GM18909 (cell line): ENCODE results near the gene URB1.
"Not testable (repeated sequence)": the region's sequence is repeated elsewhere in the genome, so short reads cannot be mapped to it uniquely, and the experiment has no call there.

Experiments used
- ATAC-seq: cut with Tn5 transposase; IDR thresholded peaks from one replicate; pipeline ENCODE4 v1.9.1; 2021; ENCODE audit warnings: mild to moderate bottlenecking; ENCODE audit not compliant: unreplicated experiment, poor library complexity

Gene URB1

GRCh38 chr21:32412162-32413014 is 19.6 kb upstream of the URB1 start, which contains the start of gene EVA1C:
Gene EVA1C, plus strand, starts transcription at chr21:32412706. Its CDS starts 148 bp downstream, at chr21:32412854.
- no peak for ATAC-seq

GRCh38 chr21:32411350-32412161 is 18.7 kb upstream of the URB1 start:
- ATAC-seq, result no peak

GRCh38 chr21:32410916-32411315 is 18.1 kb upstream of the URB1 start:
- no peak for ATAC-seq

GRCh38 chr21:32410291-32410690 is 17.5 kb upstream of the URB1 start:
- no peak for ATAC-seq

GRCh38 chr21:32406405-32406804 is 13.6 kb upstream of the URB1 start:
- no peak for ATAC-seq

- no peak for ATAC-seq
These were observed 10.5 kb upstream of the URB1 start for GRCh38 chr21:32403201-32403777.

- ATAC-seq, result no peak
These were observed 827 bp upstream of the URB1 start for GRCh38 chr21:32393677-32394001.

- no peak for ATAC-seq
These were observed 423 bp downstream of the URB1 start for GRCh38 chr21:32392299-32392879.

- no peak for ATAC-seq
These were observed 1.1 kb downstream of the URB1 start for GRCh38 chr21:32391755-32392154.

GRCh38 chr21:32390537-32391224 is 2.1 kb downstream of the URB1 start:
- ATAC-seq, result not testable (repeated sequence)

GRCh38 chr21:32389337-32390015 is 3.3 kb downstream of the URB1 start:
- ATAC-seq, result no peak

- ATAC-seq, result no peak
These were observed 4.5 kb downstream of the URB1 start for GRCh38 chr21:32388306-32388705.

GRCh38 chr21:32387151-32387550 is 5.7 kb downstream of the URB1 start:
- no peak for ATAC-seq

- no peak for ATAC-seq
These were observed 6.5 kb downstream of the URB1 start for GRCh38 chr21:32386195-32386870.

GRCh38 chr21:32383812-32384211 is 9.0 kb downstream of the URB1 start:
- ATAC-seq, result no peak

GRCh38 chr21:32382108-32382644 is 10.6 kb downstream of the URB1 start:
- ATAC-seq, result no peak

GRCh38 chr21:32381571-32381970 is 11.2 kb downstream of the URB1 start:
- no peak for ATAC-seq

- ATAC-seq, result no peak
These were observed 11.9 kb downstream of the URB1 start for GRCh38 chr21:32380940-32381339.

- ATAC-seq, result no peak
These were observed 13.9 kb downstream of the URB1 start for GRCh38 chr21:32378956-32379355.
